Activated naive CD4-positive, alpha-beta T cell treated with Interleukin-2 at 50 U/mL for 16 hours (primary cell): ENCODE measurements around the gene TMEM98.
"Not testable (repeated sequence)": the region's sequence is repeated elsewhere in the genome, so short reads cannot be mapped to it uniquely, and the experiment has no call there.

Experiments
- DNase-seq: peaks from one replicate; pipeline ENCODE4 v3.0.0-alpha.2; 2020

TMEM98 gene, protein sequence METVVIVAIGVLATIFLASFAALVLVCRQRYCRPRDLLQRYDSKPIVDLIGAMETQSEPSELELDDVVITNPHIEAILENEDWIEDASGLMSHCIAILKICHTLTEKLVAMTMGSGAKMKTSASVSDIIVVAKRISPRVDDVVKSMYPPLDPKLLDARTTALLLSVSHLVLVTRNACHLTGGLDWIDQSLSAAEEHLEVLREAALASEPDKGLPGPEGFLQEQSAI

DNA sequence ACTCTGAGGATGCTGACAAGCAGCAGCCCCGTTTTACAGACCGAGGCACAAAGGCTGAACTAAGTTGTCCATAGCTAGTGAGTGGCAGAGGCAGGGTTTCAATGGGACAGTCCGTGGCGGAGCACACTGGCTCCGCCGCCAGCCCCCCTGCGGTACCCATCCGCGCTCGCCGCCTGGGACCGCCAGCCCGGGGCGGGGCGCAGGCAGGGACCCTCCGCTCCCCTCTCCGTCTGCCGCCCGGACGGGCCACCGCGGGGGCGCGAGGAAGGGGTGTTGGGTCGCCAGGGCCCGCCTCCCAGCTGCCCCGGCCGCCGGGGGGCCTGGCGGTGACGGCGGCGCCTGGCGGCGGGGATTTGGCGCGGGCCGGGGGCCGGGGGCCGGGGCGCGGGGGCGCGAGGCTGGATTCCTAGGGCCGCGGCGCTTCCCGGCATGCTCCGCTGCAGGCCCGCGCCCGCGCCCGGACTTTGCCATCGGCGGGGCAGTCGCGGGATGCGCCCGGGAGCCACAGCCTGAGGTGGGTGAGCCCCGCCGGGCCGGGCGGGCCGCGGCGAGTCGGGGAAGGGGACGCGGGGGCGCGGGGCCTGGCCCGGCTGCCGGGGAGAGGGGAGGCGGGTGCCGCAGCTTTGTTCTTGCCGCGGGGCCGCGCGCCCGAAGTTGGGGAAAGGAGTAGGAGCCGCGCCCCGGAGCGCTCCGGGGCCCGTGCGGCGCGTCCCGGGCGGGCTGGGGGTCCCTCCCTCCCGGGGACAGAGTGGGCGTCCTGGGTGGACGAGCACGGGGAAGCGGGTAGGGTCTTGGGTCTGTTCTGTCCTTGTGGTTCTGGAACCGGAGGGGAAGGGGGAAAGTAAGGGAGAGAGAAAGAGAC lies at the start of gene TMEM98:
TSS of gene TMEM98 (plus strand) at position 430 of the 862 bp plus-strand sequence. CDS start 3,376 bp downstream, outside the sequence.
- DNase-seq, result no peak

DNA sequence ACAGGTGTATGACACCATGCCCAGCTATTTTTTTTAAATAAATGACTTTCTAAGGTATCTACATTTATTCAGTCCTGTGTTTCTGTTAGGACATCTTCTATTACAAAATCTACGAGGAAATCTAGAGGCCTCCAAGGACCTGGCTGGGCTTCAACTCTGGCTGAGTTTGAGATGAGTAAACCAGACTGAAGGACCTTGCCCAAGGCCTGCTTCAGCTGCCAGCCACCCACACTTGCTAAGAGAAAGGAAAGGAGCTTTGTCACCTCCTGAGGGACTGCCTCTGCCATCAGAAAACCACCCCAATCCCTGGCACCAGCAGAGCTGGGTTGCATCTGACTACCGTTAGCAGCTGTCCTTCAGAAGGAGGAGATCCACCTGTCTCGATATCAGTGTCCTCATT lies 49.7 kb upstream of the TMEM98 start:
- DNase-seq, result no peak

DNA sequence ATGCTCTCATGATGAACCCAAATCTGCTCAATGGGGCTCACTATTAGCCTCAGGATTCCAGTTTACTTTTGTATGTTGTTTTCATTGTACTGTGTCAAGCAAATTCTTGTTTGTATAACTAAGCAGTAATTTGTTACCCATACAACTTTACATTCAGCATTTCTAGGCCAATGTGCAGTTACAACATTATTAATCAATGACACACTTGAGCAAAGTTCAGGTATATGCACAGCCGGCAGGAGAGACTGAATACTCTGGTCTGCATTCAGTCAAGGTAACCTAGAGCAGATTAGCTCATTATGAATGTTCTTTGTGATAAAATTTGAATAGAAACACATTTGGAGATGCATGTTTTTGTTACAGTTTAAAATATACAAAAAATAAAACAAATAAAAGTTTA lies 48.8 kb upstream of the TMEM98 start:
- no peak for DNase-seq

DNA sequence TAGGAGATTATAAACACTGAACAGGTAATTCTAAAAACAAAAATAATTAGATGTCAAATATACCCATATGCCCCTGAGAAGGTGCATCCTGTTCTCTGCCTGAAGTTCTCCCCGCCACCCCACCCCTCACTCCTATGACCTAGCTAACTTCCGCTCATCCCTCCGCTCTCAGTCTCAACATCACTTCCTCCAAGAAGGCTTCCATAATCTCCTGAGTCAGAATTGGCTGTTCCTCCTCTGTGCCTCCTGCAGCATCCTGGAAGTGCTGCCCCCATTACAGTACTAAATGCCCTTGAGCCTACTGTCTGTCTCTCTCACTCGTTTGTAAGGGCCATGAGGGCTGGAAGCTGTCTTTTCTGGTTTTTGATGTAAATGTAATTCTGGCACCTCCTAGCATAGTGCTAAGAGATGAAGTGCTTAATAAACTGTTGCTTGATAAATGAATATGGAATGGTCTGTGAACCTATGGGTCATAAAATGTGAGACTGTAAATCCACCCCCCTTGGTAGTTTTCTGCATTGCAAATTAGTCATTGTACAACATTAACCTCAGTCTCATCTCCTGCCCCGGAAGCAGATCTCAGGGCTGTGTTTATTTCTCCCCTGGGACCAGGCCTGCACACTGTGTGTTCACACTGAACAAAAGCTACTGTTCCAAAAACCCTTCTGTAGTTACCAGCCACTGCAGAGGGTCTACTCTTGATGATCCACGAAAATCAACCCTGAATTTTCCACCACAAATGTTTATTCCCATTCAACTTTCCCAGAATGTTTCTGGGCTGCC lies 47.1 kb upstream of the TMEM98 start:
- no peak for DNase-seq

DNA sequence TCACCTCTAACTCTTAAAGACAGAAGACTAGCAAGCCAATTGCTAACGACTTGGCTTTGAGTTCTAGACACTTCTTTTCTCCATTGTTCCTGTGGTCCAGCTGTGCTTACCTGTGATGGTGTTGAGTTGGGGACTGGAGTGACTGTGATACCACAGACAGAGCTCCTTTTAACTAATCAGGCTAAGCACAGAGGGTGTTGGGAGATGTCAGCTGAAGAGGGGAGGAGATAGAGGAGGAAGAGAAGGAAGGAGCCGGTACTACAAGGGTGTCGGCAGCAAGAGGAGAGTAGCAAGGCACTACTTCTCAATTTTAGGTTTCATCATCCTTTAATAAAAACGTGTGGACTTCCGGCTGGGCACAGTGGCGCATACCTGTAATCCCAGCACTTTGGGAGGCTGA lies 45.9 kb upstream of the TMEM98 start:
- DNase-seq, result no peak

DNA sequence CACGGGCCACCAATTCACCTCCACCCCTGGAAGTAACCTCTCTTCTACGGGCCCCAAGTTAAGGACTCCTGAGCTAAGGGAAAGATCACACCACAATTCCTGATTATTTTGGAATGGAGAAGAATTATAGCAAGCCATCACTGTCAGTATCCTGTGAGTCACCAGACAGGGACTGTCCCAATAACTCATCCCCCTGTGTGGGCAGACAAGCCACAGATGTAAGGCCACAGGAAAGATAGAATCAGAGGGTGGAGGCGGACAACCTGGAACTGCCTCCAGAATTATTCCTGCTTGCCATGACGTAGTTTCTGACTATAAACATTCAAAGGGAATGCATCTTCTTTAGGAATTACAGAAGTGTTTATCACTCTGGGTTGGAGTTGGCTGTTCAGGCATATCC lies 45.2 kb upstream of the TMEM98 start:
- peak; percentile 33 for DNase-seq

DNA sequence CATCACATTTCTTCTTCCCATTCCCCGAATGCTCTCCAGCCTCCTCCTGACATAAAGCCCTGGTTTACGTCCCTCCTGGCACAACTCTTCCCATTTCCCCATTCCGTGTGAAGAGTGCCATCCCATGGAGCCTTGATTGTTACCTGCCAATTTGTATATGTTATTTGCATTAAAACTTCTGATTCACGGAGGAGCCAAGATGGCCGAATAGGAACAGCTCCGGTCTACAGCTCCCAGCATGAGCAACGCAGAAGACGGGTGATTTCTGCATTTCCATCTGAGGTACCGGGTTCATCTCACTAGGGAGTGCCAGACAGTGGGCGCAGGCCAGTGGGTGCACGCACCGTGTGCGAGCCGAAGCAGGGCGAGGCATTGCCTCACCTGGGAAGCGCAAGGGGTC lies 41.0 kb upstream of the TMEM98 start:
- DNase-seq, result not testable (repeated sequence)

DNA sequence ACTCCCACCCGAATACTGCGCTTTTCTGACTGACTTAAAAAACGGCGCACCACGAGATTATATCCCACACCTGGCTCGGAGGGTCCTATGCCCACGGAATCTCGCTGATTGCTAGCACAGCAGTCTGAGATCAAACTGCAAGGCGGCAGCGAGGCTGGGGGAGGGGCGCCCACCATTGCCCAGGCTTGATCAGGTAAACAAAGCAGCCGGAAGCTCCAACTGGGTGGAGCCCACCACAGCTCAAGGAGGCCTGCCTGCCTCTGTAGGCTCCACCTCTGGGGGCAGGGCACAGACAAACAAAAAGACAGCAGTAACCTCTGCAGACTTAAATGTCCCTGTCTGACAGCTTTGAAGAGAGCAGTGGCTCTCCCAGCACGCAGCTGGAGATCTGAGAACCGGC lies 40.5 kb upstream of the TMEM98 start:
- not testable (repeated sequence) for DNase-seq

DNA sequence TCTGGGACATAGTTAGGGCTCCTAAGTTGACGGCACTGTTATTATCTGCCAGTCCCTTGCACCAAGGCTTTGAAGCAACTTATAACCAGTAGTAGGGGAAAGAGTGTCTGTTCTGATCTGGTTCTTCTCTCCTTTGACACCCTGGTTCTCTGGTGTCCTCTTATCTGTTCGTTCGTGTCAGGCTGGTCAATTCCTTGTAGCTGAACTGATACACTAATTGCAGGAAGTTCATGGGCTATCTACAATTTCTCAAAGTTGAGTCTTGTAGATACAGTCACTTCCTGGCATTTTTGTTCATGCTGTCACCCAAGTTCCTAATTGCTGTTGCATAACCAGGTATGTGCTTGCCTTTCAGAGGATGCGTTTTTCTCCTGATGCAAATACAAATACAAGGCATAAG lies 33.7 kb upstream of the TMEM98 start:
- no peak for DNase-seq

DNA sequence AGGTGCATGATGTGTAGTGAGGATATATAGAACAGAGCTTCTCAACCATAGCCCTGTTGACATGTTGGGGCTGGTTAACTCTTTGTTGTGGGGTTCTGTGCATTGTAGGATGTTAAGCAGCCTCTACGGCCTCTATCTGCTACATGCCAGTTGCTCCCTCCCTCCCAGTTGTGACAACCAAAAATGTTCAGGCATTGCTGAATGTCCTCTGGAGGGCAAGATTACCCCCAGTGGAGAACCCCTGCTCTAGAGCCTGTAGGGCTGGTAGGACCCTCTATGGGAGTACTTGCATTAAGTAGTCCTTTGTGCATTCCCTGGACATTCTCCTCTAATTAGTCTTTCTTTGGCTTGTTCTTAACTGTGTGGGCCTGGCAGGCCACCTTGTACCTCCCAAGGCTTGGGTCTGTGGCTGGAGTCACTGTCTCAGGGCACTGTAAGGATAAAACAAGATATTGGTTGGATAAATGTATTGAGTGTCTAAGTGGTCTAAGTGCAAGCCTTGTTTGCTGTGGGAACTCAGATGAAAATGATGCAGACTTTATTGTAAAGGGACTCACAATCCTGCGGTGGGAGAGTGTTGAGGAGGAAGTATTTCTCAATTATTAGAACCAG lies 31.2 kb upstream of the TMEM98 start:
- DNase-seq, result no peak

DNA sequence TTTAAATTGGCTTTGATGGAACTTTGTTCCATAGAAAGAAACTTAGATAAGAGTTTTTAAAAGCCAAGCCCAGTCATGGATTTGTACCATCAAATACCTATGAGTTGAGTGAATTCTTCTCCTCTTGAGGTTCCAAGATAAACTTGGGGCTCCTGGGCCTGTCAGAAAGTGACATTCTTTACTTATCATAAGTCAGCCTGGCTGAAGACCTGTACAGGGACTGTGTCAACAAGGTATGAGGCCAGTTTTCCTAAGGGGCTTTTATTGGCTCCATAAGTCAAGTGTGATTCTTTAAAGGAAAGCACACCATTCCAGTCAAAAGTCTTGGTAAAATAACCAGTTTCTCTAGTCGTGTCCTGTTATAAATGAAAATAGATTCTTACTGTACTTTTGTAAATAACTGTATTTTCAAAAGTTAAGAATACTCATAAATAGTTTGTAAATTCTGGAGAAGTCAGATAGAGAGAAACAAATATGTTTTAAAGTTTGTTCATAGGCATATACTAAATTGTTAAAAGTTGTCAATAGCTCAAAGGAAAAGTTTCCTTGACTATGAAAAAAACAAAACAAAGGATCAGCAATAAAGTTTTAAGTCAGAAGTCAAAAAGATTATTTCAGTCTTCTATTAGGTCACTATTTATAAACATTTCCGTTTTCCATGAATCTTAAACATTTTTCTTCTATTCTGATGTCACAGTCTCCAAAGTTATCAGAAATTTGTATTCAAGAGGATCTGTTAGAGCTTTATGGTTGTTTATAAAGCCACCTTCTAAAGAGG lies 28.5 kb upstream of the TMEM98 start:
- DNase-seq, result no peak

DNA sequence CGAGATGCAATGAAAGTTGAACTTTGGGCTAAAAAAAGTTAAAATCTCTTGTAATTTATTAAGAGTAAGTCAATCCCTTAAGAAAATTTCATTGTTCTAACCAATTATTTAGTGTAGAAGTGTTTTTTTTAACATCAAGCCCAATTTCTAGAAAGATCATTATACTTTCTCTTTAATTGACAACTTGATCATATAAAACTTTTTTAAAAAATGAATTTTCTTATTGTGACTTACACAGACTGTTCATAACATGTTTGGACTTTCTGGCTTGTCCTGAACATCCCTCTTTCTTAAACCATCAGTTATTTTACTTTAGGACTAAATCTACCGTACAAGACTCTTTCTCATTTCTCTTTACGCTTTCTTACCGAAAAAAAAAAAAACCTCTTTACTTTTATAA lies 26.2 kb upstream of the TMEM98 start:
- DNase-seq, result no peak

DNA sequence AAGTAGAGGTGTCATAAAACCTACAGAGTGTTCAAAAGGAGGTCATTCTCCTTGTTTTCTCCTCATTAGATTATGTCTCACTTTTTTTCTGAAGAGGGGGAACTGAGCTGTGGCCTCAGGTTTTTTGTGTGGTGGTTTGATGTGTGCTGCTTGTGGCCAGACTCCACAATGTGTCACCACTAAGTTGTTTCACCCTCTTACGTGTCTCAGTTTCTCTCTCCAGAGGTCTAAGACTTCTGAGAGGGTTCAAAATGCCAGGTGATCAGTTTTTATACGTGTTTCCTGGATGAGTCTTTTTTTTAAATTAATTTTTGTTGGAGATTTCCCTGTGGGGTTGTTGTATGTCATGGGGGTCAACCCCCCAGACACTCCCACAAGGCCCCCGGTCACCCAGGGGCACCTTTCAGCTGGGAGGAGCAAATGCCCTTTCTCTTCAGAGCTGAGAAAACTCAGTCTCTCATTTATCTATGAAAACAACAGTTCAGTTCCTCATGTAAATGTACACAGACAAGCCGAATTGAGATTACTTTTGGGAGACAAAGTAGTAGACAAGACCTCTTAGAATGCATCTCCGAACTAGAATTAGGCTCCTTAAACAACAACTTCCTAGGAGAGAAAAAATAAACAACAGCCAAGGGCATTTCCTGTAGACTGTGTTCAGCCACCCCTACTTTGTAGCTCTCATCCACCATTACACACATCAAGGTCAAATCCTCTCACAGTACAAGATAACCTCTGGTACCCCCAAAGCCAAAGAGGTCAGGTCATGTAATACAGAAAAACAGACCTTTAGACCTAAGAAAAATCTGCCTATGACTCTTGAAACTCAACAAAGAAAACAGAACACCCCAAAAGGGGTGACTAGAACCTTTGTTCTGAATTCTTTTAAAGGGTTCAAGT lies 23.9 kb upstream of the TMEM98 start:
- DNase-seq, result peak; percentile 13

DNA sequence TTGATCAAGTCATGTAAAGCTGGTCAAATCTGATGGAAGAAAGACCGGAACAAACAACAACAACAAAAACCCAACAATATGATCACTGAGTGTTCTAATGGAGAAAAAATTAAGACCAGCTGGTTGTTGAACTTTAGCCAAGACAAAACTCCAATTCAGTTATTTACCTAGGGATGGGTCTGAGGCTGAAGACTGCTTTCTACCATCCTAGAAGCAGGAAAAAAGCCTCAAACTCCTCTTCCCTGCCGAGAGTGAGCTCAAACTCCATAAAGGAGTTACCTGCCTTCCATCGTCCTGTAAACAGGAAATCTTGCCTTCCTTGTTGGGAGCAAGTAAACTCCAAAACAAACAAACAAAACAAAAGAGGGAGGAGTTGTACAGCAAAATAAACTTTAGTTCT lies 23.1 kb upstream of the TMEM98 start:
- no peak for DNase-seq

DNA sequence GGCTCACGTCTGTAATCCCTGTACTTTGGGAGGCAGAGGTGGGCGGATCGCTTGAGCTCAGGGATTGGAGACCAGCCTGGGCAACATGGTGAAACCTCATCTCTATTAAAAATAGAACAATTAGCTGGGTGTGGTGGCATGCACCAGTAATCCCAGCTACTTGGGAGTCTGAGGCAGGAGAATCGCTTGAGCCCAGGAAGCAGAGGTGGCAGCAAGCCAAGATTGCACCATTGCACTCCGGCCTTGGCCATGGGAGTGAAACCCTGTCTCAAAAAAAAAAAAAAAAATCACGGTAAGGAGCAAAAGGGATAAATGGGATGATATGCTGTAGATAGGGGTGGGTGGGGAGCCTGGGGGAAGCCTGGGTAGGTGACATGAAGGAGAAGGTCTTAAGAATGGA lies 20.4 kb upstream of the TMEM98 start:
- no peak for DNase-seq

DNA sequence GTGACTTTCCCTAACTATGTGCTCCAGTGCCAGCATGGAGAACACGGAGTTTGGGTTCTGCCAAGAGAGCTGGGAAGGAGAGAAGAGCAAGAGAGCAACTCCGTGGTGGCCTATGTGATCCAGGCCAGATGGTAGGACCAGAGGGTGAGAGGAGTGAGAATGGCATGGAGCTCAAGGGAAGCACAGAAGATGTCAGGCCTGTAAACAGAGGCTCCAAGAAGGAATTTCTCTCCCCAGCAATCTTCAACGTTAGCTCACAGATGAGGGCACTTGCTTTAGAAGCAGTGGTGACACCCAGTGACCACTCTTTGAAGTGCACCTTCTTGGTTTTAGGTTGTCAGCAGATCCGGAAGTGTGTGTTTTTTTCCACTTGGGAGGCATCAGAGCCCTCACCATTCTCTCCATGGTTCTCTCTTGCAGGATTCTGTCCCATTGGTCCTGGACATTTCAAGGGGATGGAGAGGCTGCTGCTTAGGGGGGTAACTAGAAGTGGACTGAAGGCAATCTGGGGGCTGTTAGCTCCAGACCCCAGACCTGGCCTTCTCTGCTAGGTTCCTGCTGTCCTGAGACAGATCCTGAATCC lies 18.1 kb upstream of the TMEM98 start:
- DNase-seq, result peak; percentile 62

DNA sequence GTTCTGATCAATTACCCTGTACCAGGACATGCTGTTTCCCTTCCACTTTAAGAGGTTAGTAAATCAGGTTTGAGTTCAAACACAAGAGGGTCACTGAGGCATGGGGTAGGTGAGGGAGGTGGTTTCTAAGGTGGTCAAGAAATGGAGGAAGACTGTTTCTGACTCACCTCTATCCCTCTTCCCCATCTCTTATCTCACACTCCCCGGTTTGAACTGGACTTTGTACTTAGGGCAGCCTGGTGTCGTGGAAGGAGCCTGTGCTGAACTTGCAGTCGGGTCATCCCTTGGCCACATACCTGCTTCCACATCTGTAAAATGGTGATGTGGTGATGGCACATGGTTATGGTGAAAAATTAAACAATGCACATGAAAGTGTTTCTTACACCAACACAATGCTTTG lies 17.2 kb upstream of the TMEM98 start:
- no peak for DNase-seq

DNA sequence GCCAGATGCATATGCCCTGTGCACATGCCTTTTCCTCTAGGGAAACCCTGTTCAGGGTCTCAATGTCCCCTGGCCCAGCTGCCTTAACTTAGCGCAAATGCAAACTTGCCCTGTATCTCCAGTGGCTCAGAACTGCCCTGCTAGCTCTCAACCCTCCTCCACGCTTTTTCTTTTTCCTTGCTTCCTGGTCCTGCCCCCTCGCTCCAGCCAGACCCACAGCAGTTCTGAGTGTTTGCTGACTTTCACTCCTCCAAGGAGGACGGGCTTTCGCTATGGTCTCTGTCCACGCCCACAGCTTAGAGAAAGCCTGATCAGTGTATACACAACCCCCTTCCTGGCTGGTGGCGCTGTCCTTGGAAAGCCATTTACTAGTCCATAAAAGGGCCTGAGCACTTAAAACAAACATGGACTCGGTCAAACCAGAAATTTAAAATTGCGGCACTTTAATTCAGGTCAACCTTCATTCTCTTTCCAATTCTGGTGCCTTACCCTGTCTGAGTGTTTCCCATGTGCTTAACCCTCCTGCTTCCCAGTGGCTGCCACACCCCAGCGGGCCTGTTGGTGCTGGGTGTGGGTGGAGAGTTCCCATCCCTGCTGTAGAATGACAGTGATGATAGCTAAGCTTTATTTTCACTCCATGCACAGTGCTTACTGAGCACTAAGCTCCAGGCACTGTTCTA lies 15.6 kb upstream of the TMEM98 start:
- no peak for DNase-seq

DNA sequence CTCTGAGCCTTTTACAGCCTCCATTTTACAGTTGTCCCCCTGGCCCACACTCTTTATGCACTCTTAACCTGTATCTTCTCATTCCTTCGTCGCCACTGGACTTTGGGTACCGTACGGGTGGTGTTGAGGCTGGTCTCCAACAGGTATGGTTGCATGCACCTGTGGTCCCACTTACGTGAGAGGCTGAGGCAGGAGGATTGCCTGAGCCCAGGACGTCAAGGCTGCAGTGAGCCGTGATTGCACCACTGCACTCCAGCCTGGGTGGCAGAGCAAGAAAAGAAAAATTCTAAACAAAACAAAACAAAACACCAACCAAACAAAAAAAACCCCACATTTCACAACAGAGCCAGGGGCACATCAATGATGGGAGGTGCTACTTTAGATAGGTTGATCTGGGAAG lies 14.4 kb upstream of the TMEM98 start:
- DNase-seq, result no peak

DNA sequence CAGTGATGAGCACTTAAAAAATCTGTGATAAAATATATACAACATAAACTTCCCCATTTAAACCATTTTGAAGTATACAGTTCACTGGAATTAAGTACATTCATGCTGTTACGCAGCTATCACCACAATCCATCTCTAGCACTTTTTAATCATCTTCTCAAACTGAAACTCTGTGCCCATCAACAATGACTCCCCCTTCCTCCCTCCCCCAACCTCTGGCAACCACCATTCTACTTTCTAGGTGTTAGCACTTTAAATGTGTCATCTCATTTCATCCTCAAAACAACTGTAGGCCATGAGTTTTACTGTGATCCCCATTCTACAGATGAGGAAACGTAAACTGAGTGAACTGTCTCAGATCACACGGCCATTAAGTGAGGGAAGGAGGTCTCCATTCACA lies 13.8 kb upstream of the TMEM98 start:
- DNase-seq, result peak; percentile 31
